ENCODE data around the gene DOCK2. TPM values are rescaled to one million over a fixed set of nuclear protein-coding genes. Genes with fewer than 3 reads are reported as not detected.

DOCK2 gene
- total RNA-seq, 1 donor from 2014 or later, result 0.39 TPM

GRCh38 chr5:169941542-169941941, 304.5 kb downstream of the DOCK2 start:
- no peak for DNase-seq (ENCODE audit: low read depth in 2 of 2)

GRCh38 chr5:169942181-169942580, 305.1 kb downstream of the DOCK2 start:
- DNase-seq (ENCODE audit: low read depth in 2 of 2), result no peak

GRCh38 chr5:169943026-169943425, 306.0 kb downstream of the DOCK2 start:
- DNase-seq (ENCODE audit: low read depth in 2 of 2), result no peak

- DNase-seq (ENCODE audit: low read depth in 2 of 2), result no peak
These were observed 307.0 kb downstream of the DOCK2 start for GRCh38 chr5:169944115-169944514.

- DNase-seq (ENCODE audit: low read depth in 2 of 2), result peak in 1 of 2 donors; percentile 13
These were observed 308.0 kb downstream of the DOCK2 start for GRCh38 chr5:169944922-169945680.

GRCh38 chr5:169945831-169946261, 308.8 kb downstream of the DOCK2 start:
- DNase-seq (ENCODE audit: low read depth in 2 of 2), result peak in 1 of 2 donors; percentile 44

- no peak for DNase-seq (ENCODE audit: low read depth in 2 of 2)
These were observed 309.7 kb downstream of the DOCK2 start for GRCh38 chr5:169946743-169947295.

- DNase-seq (ENCODE audit: low read depth in 2 of 2), result no peak
These were observed 313.3 kb downstream of the DOCK2 start for GRCh38 chr5:169950333-169950732.

GRCh38 chr5:169953196-169953595, 316.1 kb downstream of the DOCK2 start:
- DNase-seq (ENCODE audit: low read depth in 2 of 2), result peak in 1 of 2 donors; percentile 34

- DNase-seq (ENCODE audit: low read depth in 2 of 2), result no peak
These were observed 317.7 kb downstream of the DOCK2 start for GRCh38 chr5:169954786-169955185.

GRCh38 chr5:169956126-169956525, 319.1 kb downstream of the DOCK2 start:
- no peak for DNase-seq (ENCODE audit: low read depth in 2 of 2)

GRCh38 chr5:169956756-169957155, 319.7 kb downstream of the DOCK2 start:
- no peak for DNase-seq (ENCODE audit: low read depth in 2 of 2)

GRCh38 chr5:169958278-169958677, 321.2 kb downstream of the DOCK2 start:
- DNase-seq (ENCODE audit: low read depth in 2 of 2), result no peak

GRCh38 chr5:169960659-169961058, 323.6 kb downstream of the DOCK2 start:
- DNase-seq (ENCODE audit: low read depth in 2 of 2), result no peak

GRCh38 chr5:169964246-169964645, 327.2 kb downstream of the DOCK2 start:
- DNase-seq (ENCODE audit: low read depth in 2 of 2), result no peak

GRCh38 chr5:169970339-169970738, 333.3 kb downstream of the DOCK2 start:
- peak in 1 of 2 donors; percentile 20 for DNase-seq (ENCODE audit: low read depth in 2 of 2)

- peak; percentile 74 to 86 for DNase-seq (ENCODE audit: low read depth in 2 of 2)
These were observed 334.1 kb downstream of the DOCK2 start for GRCh38 chr5:169970911-169971765.

GRCh38 chr5:169971780-169972179, 334.7 kb downstream of the DOCK2 start:
- no peak for DNase-seq (ENCODE audit: low read depth in 2 of 2)

- DNase-seq (ENCODE audit: low read depth in 2 of 2), result no peak
These were observed 336.0 kb downstream of the DOCK2 start for GRCh38 chr5:169973056-169973455.

GRCh38 chr5:169974121-169974770, 337.2 kb downstream of the DOCK2 start:
- DNase-seq (ENCODE audit: low read depth in 2 of 2), result peak in 1 of 2 donors; percentile 66

GRCh38 chr5:169978714-169979113, 341.6 kb downstream of the DOCK2 start:
- no peak for DNase-seq (ENCODE audit: low read depth in 2 of 2)

GRCh38 chr5:169979871-169980270, 342.8 kb downstream of the DOCK2 start:
- DNase-seq (ENCODE audit: low read depth in 2 of 2), result peak in 1 of 2 donors; percentile 38
